GM18502 (cell line): ENCODE data around the gene LIN37.

Source experiments
- ATAC-seq: cut with Tn5 transposase; IDR thresholded peaks from one replicate; pipeline ENCODE4 v1.9.1; 2021; ENCODE audit warnings: mild to moderate bottlenecking; ENCODE audit not compliant: unreplicated experiment, poor library complexity

LIN37 gene

GRCh38 chr19:35733180-35734125, 14.9 kb upstream of the LIN37 start:
- no peak for ATAC-seq

DNA sequence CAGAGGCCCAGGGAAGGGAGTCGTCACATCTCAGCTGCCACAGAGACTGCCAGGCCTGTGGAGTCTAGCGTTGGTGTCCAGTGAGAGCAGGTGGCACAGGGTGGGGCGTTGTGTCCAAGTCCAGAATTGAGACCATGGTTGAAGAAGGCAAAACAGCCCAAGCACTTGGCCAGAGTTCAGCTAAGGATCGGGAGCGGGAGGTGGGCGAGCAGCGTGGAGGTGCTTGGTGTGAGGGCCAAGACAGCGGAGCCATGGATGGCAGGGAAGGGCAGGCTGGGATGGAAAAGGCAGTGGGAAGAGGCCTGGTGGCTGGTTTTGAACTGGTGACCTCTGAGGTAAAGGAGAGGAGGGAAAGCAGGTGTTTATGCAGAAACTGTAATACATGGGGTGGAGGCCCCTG, 14.1 kb upstream of the LIN37 start:
- no peak for ATAC-seq

- ATAC-seq, result no peak
Measured at GRCh38 chr19:35734889-35735288, 13.5 kb upstream of the LIN37 start.

GRCh38 chr19:35736913-35737886, 11.2 kb upstream of the LIN37 start:
- ATAC-seq, result no peak

DNA sequence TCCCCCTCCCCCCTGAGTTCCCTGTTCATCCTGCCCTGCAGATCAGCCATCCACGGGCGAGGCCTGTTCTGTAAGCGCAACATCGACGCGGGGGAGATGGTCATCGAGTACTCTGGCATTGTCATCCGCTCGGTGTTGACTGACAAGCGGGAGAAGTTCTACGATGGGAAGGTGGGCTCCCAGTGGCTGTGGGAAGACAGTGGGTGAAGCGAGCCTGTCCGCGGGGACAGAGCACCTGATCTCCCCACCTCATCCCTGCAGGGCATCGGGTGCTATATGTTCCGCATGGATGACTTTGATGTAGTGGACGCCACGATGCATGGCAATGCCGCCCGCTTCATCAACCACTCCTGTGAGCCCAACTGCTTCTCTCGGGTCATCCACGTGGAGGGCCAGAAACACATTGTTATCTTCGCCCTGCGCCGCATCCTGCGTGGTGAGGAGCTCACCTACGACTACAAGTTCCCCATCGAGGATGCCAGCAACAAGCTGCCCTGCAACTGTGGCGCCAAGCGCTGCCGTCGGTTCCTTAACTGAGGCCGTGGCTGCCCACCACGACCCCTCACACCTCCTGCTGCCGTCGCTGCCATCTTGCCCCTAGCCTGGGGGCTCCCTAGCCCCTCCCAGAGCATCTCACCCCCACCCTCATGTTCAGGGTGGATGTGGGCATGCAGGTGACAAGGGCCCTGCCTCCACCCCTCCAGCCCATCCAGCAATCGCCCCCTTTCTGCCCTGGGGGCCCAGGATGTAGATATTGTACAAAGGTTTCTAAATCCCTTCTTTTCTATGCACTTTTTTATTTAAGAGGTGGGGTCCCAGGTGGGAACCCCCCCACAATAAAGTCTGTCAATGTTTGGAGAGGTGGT, 10.1 kb upstream of the LIN37 start:
- no peak for ATAC-seq

- no peak for ATAC-seq
Measured at GRCh38 chr19:35738887-35739229, 9.5 kb upstream of the LIN37 start.

GRCh38 chr19:35739275-35740107, 8.9 kb upstream of the LIN37 start:
- ATAC-seq, result no peak

- ATAC-seq, result peak; percentile 16
Measured at GRCh38 chr19:35740108-35740422, 8.3 kb upstream of the LIN37 start.

DNA sequence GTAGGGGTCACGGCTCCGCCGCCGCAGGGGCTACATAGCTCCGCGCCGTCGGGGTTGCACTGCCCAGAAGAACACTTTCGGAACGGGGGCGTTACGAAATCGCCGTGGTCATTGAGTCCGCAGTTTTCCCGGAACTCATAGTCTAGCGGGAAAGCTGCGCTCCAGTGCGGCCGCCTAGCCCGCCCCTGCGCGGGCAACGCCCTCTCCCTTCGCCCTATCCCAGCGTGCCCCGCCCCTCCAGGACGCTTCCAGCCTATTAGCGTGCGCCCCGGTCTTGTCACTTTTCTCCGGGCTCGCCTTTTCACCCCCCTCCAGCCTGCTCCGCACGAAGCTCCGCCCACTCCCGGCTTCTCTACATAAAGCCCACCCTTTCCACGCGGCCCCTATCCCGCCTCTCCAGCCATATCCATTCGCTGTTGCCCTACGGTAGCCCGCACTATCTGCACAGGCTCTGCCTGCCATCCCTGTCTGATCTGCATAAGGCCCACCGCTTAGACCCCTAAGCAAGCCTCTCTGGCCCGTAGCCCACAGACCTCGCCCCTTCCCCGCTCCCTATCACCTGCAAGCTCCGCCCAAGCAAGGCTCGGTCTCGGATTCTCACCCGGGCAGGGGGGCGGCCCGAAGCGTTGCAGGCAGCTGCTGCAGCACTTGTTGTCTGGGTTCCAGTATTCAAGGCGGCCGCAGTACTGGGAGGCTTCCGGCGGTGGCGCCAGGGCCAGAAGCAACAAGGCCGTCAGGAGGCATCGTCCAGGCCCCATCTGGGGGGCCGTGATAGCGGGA, 7.8 kb upstream of the LIN37 start:
- ATAC-seq, result peak; percentile 58

GRCh38 chr19:35741203-35741515, 7.2 kb upstream of the LIN37 start:
- no peak for ATAC-seq

DNA sequence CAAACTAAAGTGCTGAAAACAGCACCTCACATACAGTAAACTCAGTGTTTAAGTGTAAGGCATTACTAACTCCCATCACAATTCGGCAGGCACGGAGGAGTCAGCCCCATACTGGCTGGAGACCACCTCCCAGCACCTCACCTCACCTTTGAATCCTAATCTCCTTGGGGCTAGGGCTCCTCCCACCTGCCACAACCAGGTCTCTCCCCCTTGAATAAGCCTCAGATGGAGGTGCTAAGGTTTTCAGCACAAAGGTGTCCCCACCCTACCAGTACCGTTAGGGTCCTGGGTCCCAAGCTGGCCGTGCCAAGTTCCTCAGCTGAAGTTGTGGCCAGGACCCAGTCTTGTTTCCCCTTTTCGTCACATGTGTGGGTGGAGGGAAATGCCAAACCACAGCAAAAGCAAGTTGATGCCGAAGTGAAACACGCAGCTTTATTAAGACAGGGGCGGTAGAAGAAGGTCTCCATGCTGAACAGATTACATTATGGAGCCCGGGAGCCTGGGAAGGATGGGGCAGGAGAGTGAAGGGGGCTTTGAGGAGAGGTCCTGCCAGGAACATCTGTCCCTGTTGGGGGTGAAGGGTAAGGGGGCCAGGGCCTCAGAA, 6.2 kb upstream of the LIN37 start, which contains the start of gene IGFLR1:
Gene IGFLR1, minus strand, starts transcription at position 332 of the 604 bp plus-strand sequence. CDS start 1,272 bp downstream, outside the sequence.
- no peak for ATAC-seq

DNA sequence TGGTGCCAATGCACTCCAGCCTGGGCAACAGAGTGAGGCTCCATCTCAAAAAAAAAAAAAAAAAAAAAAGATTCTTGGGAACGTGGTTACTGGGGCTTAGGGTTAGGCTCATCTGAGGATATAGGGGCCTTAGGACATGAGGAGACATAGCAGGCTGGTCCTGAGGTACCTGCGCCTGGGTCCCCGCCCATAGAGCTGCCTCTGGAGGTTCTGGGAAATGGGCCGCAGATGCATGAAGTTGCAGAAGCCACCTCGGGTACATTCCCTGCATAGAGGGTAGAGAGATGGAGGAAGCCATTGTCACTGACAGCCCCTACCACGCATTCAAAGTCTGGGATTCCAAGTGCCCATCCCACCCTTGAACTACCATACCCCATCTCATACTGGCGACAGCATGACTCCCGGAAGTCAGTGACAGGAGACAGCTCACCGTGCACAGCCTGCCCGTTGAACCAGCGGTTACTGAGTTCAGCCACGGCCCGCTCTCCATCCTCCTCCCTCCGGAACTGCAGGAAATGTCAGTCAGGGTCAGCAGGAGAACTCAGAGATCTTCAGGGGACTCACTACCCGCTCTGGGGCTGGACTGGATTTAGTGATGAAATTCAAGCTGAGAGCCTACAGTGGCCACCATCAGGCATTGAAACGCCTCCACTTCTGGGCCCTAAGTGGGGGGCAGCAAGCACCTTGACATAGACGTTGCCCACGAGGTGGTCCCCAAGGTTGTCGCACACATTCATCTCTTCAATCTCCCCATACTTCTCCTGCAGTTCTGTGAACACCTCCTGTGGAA, 4.5 kb upstream of the LIN37 start:
- no peak for ATAC-seq

GRCh38 chr19:35744430-35745327, 3.7 kb upstream of the LIN37 start:
- peak; percentile 40 for ATAC-seq

DNA sequence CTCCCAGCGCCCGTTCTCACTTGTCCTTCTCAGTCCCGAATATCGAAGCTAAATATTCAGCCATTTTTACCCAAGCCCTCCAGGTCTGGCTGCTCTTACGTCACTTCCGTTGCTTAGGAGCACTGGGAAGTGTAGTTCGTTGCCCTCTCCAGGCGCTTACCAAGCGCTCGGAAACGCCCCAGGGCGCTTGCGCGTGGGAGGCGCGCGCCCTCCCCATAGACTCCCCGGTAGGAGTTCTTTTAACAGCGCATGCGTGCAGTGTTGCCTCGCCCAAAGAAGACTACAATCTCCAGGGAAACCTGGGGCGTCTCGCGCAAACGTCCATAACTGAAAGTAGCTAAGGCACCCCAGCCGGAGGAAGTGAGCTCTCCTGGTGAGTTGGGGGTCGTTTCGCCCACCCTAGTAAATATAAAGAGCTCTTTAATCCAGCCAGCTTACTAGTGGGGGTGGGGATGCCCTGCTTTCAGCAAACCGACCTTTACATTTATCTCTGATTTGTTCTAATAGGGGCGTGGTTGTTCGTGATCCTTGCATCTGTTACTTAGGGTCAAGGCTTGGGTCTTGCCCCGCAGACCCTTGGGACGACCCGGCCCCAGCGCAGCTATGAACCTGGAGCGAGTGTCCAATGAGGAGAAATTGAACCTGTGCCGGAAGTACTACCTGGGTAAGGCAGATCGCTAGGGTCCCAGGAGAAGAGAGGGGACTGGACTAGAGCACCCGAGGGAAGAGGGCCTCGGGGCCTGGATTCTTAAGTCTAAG, 2.9 kb upstream of the LIN37 start, which contains the start of the genes PSENEN and U2AF1L4:
Gene PSENEN, plus strand, starts transcription at position 324 of the 759 bp plus-strand sequence. Its CDS starts 280 bp downstream, at position 604.
Gene U2AF1L4, minus strand, starts transcription at position 91 of the 759 bp plus-strand sequence. Its CDS starts 27 bp downstream, at position 64.
- ATAC-seq, result peak; percentile 47

DNA sequence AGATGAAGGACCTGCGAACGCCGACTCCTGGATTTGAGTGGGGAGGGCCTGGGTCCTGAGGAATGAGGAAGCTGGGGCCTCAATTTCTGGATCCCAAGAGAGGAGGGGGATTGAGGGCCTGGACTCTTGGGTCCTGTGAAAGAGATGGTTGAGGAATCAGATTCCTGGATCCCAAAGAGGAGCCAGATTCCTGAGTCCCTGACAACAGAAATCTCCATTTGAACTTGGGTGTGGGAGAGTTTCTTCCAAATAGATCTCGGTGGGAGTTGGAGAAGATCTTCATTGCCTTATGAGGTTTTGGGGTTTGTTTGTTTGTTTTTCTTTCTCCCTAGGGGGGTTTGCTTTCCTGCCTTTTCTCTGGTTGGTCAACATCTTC, 2.3 kb upstream of the LIN37 start:
- ATAC-seq, result no peak

DNA sequence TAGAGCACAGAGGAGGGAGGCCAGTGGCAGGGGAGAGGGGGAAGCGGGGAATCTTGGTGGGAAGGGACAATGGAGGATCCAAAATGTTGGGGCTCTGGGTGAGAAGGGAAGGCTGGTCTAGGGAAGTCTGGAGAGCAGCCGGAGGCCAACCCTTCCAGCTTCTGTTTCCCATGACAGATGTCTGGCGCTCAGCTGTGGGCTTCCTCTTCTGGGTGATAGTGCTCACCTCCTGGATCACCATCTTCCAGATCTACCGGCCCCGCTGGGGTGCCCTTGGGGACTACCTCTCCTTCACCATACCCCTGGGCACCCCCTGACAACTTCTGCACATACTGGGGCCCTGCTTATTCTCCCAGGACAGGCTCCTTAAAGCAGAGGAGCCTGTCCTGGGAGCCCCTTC, 1.8 kb upstream of the LIN37 start:
- no peak for ATAC-seq
